ENCODE results near the gene IGFL3.
"Not testable (repeated sequence)": the region's sequence is repeated elsewhere in the genome, so short reads cannot be mapped to it uniquely, and the experiment has no call there.

Gene IGFL3

DNA sequence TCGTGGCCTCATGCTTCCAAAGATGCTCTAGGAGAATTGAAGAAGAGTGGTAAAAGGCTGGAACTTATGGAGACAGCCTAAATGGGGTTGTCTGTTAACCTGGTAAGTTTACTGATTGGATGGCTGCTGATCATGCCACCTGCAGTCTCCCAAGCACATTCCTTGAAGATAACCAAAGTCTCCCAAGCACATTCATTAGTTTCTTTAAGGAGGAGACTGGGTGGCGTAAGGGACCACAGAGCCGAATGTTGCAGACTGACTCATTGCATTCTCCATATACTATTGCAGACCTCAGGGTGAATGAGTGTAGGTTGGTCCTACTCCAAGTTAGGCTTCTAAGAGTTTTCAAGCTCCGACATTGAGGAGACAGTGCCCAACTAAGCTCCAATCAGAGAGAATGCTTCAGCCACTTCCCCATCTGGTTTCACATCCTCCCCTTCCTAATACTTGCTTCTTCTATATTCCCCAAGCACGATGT is at the start of gene IGFL3:
TSS of gene IGFL3 (minus strand) at position 51 of the 478 bp plus-strand sequence. CDS start at position 12, 39 bp downstream.
- Histone ChIP-seq H3K9me3 (ENCODE audit: control insufficient read depth in 1 of 2, low read length in 2 of 2) (peaks cover 0 to 3% of the 10 kb centered on the region in 2 donors), H3K27ac (ENCODE audit: low read length) (no peak within 1 kb of the TSS), H3K4me1 (ENCODE audit: control insufficient read depth in 1 of 2, insufficient read depth in 2 of 2, low read length in 2 of 2) (no peaks in the 10 kb centered on the region), H3K27me3 (ENCODE audit: low read depth, low read length) (no peaks in the 10 kb centered on the region), H3K4me3 (ENCODE audit: low read depth in 1 of 2, low read length in 2 of 2) (no peak within 1 kb of the TSS), H3K36me3 (ENCODE audit: control insufficient read depth in 1 of 2, insufficient read depth in 2 of 2, low read length in 2 of 2) (no peaks in the 10 kb centered on the region)

DNA sequence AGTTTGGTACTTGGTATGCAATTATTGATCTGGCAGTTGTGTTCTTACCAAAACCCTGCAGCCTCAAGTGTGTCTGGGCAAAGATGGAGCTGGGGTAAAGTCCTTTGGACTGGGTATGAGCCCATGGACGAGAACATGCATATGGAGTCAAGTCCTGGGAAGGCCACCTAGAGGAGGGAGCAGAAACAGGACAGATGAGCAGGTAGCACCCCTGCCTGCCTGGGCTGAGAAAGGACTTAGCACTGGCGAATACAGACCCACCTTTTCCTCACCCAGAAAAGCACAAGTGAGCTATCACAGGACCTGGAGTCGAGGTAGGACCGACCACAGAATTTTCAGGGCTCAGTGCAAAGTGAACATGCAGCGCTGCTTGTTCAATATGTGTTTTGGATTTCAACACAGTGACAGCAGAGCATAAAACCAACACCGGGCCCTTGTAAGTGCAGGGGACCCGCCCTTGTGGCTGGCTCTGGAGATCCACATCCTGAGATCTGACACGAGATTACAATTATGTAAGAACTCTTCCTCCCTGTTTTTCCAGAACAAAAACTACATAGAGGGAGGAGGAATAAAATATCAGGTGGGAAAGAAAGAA is 49.5 kb upstream of the IGFL3 start:
- H3K4me3 ChIP-seq (ENCODE audit: low read depth in 1 of 2, low read length in 2 of 2) = no peak overlapping the region
- no peaks in the 10 kb centered on the region for H3K36me3 ChIP-seq (ENCODE audit: control insufficient read depth in 1 of 2, insufficient read depth in 2 of 2, low read length in 2 of 2)
- no peaks in the 10 kb centered on the region for H3K4me1 ChIP-seq (ENCODE audit: control insufficient read depth in 1 of 2, insufficient read depth in 2 of 2, low read length in 2 of 2)
- H3K27me3 ChIP-seq (ENCODE audit: low read depth, low read length) = no peaks in the 10 kb centered on the region
- no peak overlapping the region for H3K27ac ChIP-seq (ENCODE audit: low read length)
- no peaks in the 10 kb centered on the region for H3K9me3 ChIP-seq (ENCODE audit: control insufficient read depth in 1 of 2, low read length in 2 of 2)

GRCh38 chr19:46162731-46163130 is 38.2 kb upstream of the IGFL3 start:
- Histone ChIP-seq H3K4me3 (ENCODE audit: low read depth in 1 of 2, low read length in 2 of 2) (no peak overlapping the region), H3K36me3 (ENCODE audit: control insufficient read depth in 1 of 2, insufficient read depth in 2 of 2, low read length in 2 of 2) (no peaks in the 10 kb centered on the region), H3K27ac (ENCODE audit: low read length) (no peak overlapping the region), H3K4me1 (ENCODE audit: control insufficient read depth in 1 of 2, insufficient read depth in 2 of 2, low read length in 2 of 2) (no peaks in the 10 kb centered on the region), H3K9me3 (ENCODE audit: control insufficient read depth in 1 of 2, low read length in 2 of 2) (peaks cover 0 to 11% of the 10 kb centered on the region in 2 donors), H3K27me3 (ENCODE audit: low read depth, low read length) (no peaks in the 10 kb centered on the region)

DNA sequence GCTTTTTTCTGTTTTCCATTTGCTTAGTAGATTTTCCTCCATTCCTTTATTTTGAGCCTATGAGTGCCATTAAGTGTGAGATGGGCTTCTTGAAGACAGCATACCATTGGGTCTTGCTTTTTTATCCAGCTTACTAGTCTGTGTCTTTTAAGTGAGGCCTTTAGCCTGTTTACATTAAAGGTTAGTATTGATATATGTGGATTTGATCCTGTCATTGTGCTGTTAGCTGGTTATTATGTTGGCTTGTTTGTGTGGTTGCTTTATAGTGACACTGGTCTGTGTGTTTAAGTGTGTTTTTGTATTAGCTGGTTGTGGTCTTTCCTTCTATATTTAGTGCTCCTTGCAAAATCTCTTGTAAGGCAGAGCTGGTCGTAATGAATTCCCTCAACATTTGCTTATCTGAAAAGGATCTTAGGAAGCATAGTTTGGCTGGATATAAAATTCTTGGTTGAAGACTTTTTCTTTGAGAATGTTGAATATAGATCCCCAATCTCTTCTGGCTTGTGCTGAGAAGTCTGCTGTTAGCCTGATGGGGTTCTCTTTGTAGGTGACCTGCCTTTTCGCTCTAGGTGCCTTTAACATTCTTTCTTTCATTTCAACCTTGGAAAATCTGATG is 37.3 kb upstream of the IGFL3 start:
- H3K36me3 ChIP-seq (ENCODE audit: control insufficient read depth in 1 of 2, insufficient read depth in 2 of 2, low read length in 2 of 2); H3K27me3 ChIP-seq (ENCODE audit: low read depth, low read length); H3K4me3 ChIP-seq (ENCODE audit: low read depth in 1 of 2, low read length in 2 of 2); H3K27ac ChIP-seq (ENCODE audit: low read length); H3K4me1 ChIP-seq (ENCODE audit: control insufficient read depth in 1 of 2, insufficient read depth in 2 of 2, low read length in 2 of 2): not testable (repeated sequence)
- H3K9me3 ChIP-seq (ENCODE audit: control insufficient read depth in 1 of 2, low read length in 2 of 2) = peaks cover 0 to 11% of the 10 kb centered on the region in 2 donors

GRCh38 chr19:46160233-46160775 is 35.8 kb upstream of the IGFL3 start:
- Histone ChIP-seq H3K4me1 (ENCODE audit: control insufficient read depth in 1 of 2, insufficient read depth in 2 of 2, low read length in 2 of 2) (no peaks in the 10 kb centered on the region), H3K9me3 (ENCODE audit: control insufficient read depth in 1 of 2, low read length in 2 of 2) (peaks cover 0 to 11% of the 10 kb centered on the region in 2 donors), H3K36me3 (ENCODE audit: control insufficient read depth in 1 of 2, insufficient read depth in 2 of 2, low read length in 2 of 2) (no peaks in the 10 kb centered on the region), H3K27me3 (ENCODE audit: low read depth, low read length) (no peaks in the 10 kb centered on the region), H3K27ac (ENCODE audit: low read length) (no peak overlapping the region), H3K4me3 (ENCODE audit: low read depth in 1 of 2, low read length in 2 of 2) (no peak overlapping the region)

GRCh38 chr19:46159418-46160232 is 35.1 kb upstream of the IGFL3 start:
- Histone ChIP-seq H3K9me3 (ENCODE audit: control insufficient read depth in 1 of 2, low read length in 2 of 2) (peaks cover 0 to 11% of the 10 kb centered on the region in 2 donors), H3K4me3 (ENCODE audit: low read depth in 1 of 2, low read length in 2 of 2) (no peak overlapping the region), H3K27me3 (ENCODE audit: low read depth, low read length) (no peaks in the 10 kb centered on the region), H3K4me1 (ENCODE audit: control insufficient read depth in 1 of 2, insufficient read depth in 2 of 2, low read length in 2 of 2) (no peaks in the 10 kb centered on the region), H3K36me3 (ENCODE audit: control insufficient read depth in 1 of 2, insufficient read depth in 2 of 2, low read length in 2 of 2) (no peaks in the 10 kb centered on the region), H3K27ac (ENCODE audit: low read length) (no peak overlapping the region)

GRCh38 chr19:46155237-46155636 is 30.7 kb upstream of the IGFL3 start:
- no peak overlapping the region for H3K27ac ChIP-seq (ENCODE audit: low read length)
- H3K4me1 ChIP-seq (ENCODE audit: control insufficient read depth in 1 of 2, insufficient read depth in 2 of 2, low read length in 2 of 2) = no peaks in the 10 kb centered on the region
- no peaks in the 10 kb centered on the region for H3K9me3 ChIP-seq (ENCODE audit: control insufficient read depth in 1 of 2, low read length in 2 of 2)
- no peaks in the 10 kb centered on the region for H3K27me3 ChIP-seq (ENCODE audit: low read depth, low read length)
- no peak overlapping the region for H3K4me3 ChIP-seq (ENCODE audit: low read depth in 1 of 2, low read length in 2 of 2)
- no peaks in the 10 kb centered on the region for H3K36me3 ChIP-seq (ENCODE audit: control insufficient read depth in 1 of 2, insufficient read depth in 2 of 2, low read length in 2 of 2)

DNA sequence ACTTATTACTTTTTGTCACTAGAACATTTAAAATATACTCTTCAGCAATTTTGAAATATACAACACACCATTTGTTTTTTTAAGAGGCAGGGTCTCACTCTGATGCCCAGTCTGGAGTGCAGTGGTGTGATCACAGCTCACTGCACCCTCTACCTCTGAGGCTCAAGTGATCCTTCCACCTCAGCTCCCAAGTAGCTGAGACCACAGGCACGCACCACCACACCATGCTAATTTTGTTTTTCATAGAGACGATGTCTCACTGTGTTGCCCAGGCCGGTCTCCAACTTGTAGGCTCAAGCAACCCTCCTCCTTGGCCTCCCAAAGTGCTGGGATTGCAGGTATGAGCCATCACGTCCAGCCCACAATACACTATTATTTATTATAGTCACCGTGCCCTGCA is 26.1 kb upstream of the IGFL3 start:
- H3K4me1 ChIP-seq (ENCODE audit: control insufficient read depth in 1 of 2, insufficient read depth in 2 of 2, low read length in 2 of 2) = no peaks in the 10 kb centered on the region
- no peaks in the 10 kb centered on the region for H3K27me3 ChIP-seq (ENCODE audit: low read depth, low read length)
- H3K27ac ChIP-seq (ENCODE audit: low read length) = no peak overlapping the region
- no peaks in the 10 kb centered on the region for H3K36me3 ChIP-seq (ENCODE audit: control insufficient read depth in 1 of 2, insufficient read depth in 2 of 2, low read length in 2 of 2)
- no peak overlapping the region for H3K4me3 ChIP-seq (ENCODE audit: low read depth in 1 of 2, low read length in 2 of 2)
- no peaks in the 10 kb centered on the region for H3K9me3 ChIP-seq (ENCODE audit: control insufficient read depth in 1 of 2, low read length in 2 of 2)

GRCh38 chr19:46147791-46148288 is 23.4 kb upstream of the IGFL3 start, which contains the start of gene IGFL2:
TSS of gene IGFL2 (plus strand) at chr19:46148238. CDS start at chr19:46148279, 41 bp downstream.
- no peaks in the 10 kb centered on the region for H3K9me3 ChIP-seq (ENCODE audit: control insufficient read depth in 1 of 2, low read length in 2 of 2)
- H3K36me3 ChIP-seq (ENCODE audit: control insufficient read depth in 1 of 2, insufficient read depth in 2 of 2, low read length in 2 of 2) = no peaks in the 10 kb centered on the region
- no peaks in the 10 kb centered on the region for H3K4me1 ChIP-seq (ENCODE audit: control insufficient read depth in 1 of 2, insufficient read depth in 2 of 2, low read length in 2 of 2)
- no peaks in the 10 kb centered on the region for H3K27me3 ChIP-seq (ENCODE audit: low read depth, low read length)
- no peak within 1 kb of the TSS for H3K4me3 ChIP-seq (ENCODE audit: low read depth in 1 of 2, low read length in 2 of 2)
- no peak within 1 kb of the TSS for H3K27ac ChIP-seq (ENCODE audit: low read length)

GRCh38 chr19:46147166-46147740 is 22.8 kb upstream of the IGFL3 start:
- Histone ChIP-seq H3K36me3 (ENCODE audit: control insufficient read depth in 1 of 2, insufficient read depth in 2 of 2, low read length in 2 of 2) (no peaks in the 10 kb centered on the region), H3K27ac (ENCODE audit: low read length) (no peak overlapping the region), H3K27me3 (ENCODE audit: low read depth, low read length) (no peaks in the 10 kb centered on the region), H3K9me3 (ENCODE audit: control insufficient read depth in 1 of 2, low read length in 2 of 2) (no peaks in the 10 kb centered on the region), H3K4me3 (ENCODE audit: low read depth in 1 of 2, low read length in 2 of 2) (no peak overlapping the region), H3K4me1 (ENCODE audit: control insufficient read depth in 1 of 2, insufficient read depth in 2 of 2, low read length in 2 of 2) (no peaks in the 10 kb centered on the region)

DNA sequence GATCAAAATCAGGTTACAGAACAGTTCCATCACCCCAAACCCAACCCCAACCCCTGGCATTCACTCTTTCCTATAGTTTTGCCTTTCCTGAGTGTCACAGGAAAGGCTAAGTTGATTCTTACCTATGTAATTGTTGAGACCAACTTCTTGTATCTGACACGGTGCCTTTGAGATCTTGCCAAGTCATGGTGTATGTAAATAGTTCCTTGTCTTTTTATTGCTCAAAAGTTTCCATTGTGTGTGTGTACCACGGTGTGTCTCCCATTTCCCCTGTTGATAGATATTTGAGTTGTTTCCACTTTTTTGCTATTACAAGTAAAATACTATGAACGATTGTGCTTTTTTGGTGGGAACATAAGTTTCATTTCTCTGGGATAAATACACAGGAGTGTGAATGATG is 20.3 kb upstream of the IGFL3 start:
- Histone ChIP-seq H3K4me3 (ENCODE audit: low read depth in 1 of 2, low read length in 2 of 2) (no peak overlapping the region), H3K36me3 (ENCODE audit: control insufficient read depth in 1 of 2, insufficient read depth in 2 of 2, low read length in 2 of 2) (no peaks in the 10 kb centered on the region)

More for the DNA sequence above, 20.3 kb upstream of the IGFL3 start:
- Histone ChIP-seq H3K27me3 (ENCODE audit: low read depth, low read length) (no peaks in the 10 kb centered on the region), H3K27ac (ENCODE audit: low read length) (no peak overlapping the region), H3K9me3 (ENCODE audit: control insufficient read depth in 1 of 2, low read length in 2 of 2) (no peaks in the 10 kb centered on the region), H3K4me1 (ENCODE audit: control insufficient read depth in 1 of 2, insufficient read depth in 2 of 2, low read length in 2 of 2) (no peaks in the 10 kb centered on the region)
